CD4-positive, CD25-positive, alpha-beta regulatory T cell (primary cell): ENCODE measurements around the gene MT1G. TPM values are rescaled to one million over a fixed set of nuclear protein-coding genes. Genes with fewer than 3 reads are reported as not detected.
"Not testable (repeated sequence)": the region's sequence is repeated elsewhere in the genome, so short reads cannot be mapped to it uniquely, and the experiment has no call there.

ENCODE experiments used
- ATAC-seq, 2 donors: fragments of 150-1000 bp; cut with Tn5 transposase; one replicate each; pipeline ENCODE4 v1.10.0; 2021; ENCODE audit warnings: low read depth in 2 of 2, moderate number of reproducible peaks in 2 of 2, moderate library complexity in 1 of 2
- DNase-seq, 3 donors: peaks; one replicate each; pipeline versions ENCODE4 v3.0.0 to v3.0.0-alpha.2; 2012 to 2022; ENCODE audit warnings: mixed read lengths in 1 of 3
- H3K27ac ChIP-seq: one replicate; pipeline ENCODE4 v1.7.0; 2013; ENCODE audit warnings: mild to moderate bottlenecking, low read length; ENCODE audit not compliant: insufficient read depth, poor library complexity, severe bottlenecking
- H3K27me3 ChIP-seq: one replicate; pipeline ENCODE4 v1.7.0; 2013; ENCODE audit warnings: low read length; ENCODE audit not compliant: control insufficient read depth, insufficient read depth
- H3K36me3 ChIP-seq: one replicate; pipeline ENCODE4 v1.7.0; 2013; ENCODE audit warnings: mild to moderate bottlenecking, low read length, moderate library complexity; ENCODE audit not compliant: control insufficient read depth, insufficient read depth
- H3K4me1 ChIP-seq: 2 replicates; pipeline ENCODE4 v1.7.0; 2013; ENCODE audit warnings: mild to moderate bottlenecking, low read length; ENCODE audit not compliant: insufficient read depth, control insufficient read depth, poor library complexity, severe bottlenecking
- H3K4me3 ChIP-seq: one replicate; pipeline ENCODE4 v1.7.0; 2013; ENCODE audit warnings: low read depth, mild to moderate bottlenecking, low read length, moderate library complexity
- H3K9me3 ChIP-seq, 2 experiments: 1 replicate in 1 of 2; 2 replicates in 1 of 2; pipeline ENCODE4 v1.7.0; 2013; ENCODE audit warnings: low read length in 2 of 2, mild to moderate bottlenecking in 1 of 2, moderate library complexity in 1 of 2; ENCODE audit not compliant: control insufficient read depth in 2 of 2
- H3K27ac Mint-ChIP-seq, 3 donors: one replicate each; pipeline ENCODE4 v1.8.0; 2020 to 2022; ENCODE audit warnings: mild to moderate bottlenecking in 3 of 3, mixed read lengths in 3 of 3, moderate library complexity in 2 of 3
- H3K27me3 Mint-ChIP-seq: one replicate; pipeline ENCODE4 v1.8.0; 2022; ENCODE audit warnings: mild to moderate bottlenecking, mixed read lengths
- H3K36me3 Mint-ChIP-seq: one replicate; pipeline ENCODE4 v1.8.0; 2020; ENCODE audit warnings: mixed read lengths
- H3K4me1 Mint-ChIP-seq, 4 donors: one replicate each; pipeline ENCODE4 v1.8.0; 2020 to 2022; ENCODE audit warnings: mixed read lengths in 4 of 4, mild to moderate bottlenecking in 1 of 4
- H3K4me3 Mint-ChIP-seq, 4 donors: one replicate each; pipeline ENCODE4 v1.8.0; 2020 to 2022; ENCODE audit warnings: mild to moderate bottlenecking in 4 of 4, mixed read lengths in 4 of 4, moderate library complexity in 3 of 4
- H3K9me3 Mint-ChIP-seq, 7 donors: one replicate each; pipeline ENCODE4 v1.8.0; 2020 to 2022; ENCODE audit warnings: mixed read lengths in 7 of 7, mild to moderate bottlenecking in 3 of 7, moderate library complexity in 2 of 7
- polyA plus RNA-seq, 4 donors: library from polyadenylated mRNA; unstranded; fragments of 300-500 nt; fragmentation: Illumina TruSeq; gene quantifications; one replicate each; pipeline ENCODE4 v1.2.3, GENCODE V29; 2021
- total RNA-seq: library from RNA; stranded (reverse); gene quantifications from one replicate; pipeline ENCODE4 v1.2.3, GENCODE V29; 2022

MT1G gene
- total and polyA plus RNA-seq, 5 donors from 2014 or later: not detected

DNA sequence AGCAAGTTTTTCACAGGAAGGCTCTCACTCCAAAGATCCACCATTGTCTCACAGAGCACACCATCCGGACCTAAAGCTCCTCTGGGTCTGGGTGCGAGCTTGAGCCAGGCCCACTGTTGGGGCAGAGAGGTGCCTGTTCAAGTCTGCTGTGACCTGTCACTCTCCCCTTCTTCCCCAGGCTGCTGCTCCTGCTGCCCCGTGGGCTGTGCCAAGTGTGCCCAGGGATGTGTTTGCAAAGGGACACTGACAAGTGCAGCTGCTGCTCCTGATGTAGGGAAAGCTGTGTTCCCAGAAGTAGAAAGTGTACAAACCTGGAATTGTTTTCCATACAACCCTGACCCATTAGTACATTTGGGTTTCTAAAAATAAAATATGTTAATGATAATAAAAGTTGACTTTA is 9.6 kb upstream of the MT1G start:
- H3K4me3 ChIP-seq: no peak overlapping the region
- DNase-seq: no peak
- Mint-ChIP-seq H3K36me3 (no peaks in the 10 kb centered on the region), H3K4me1 (peaks cover 0 to 34% (median 14%) of the 10 kb centered on the region in 4 donors), H3K27ac (no peak overlapping the region), H3K27me3 (peaks cover 33% of the 10 kb centered on the region), H3K9me3 (peaks cover 0 to 2% (median 0%) of the 10 kb centered on the region in 7 donors), H3K4me3 (no peak overlapping the region)
- H3K4me1 ChIP-seq: peaks cover 19% of the 10 kb centered on the region
- ATAC-seq: no peak
- H3K9me3 ChIP-seq: no peaks in the 10 kb centered on the region
- H3K36me3 ChIP-seq: no peaks in the 10 kb centered on the region
- peaks cover 5% of the 10 kb centered on the region for H3K27me3 ChIP-seq
- no peak overlapping the region for H3K27ac ChIP-seq

DNA sequence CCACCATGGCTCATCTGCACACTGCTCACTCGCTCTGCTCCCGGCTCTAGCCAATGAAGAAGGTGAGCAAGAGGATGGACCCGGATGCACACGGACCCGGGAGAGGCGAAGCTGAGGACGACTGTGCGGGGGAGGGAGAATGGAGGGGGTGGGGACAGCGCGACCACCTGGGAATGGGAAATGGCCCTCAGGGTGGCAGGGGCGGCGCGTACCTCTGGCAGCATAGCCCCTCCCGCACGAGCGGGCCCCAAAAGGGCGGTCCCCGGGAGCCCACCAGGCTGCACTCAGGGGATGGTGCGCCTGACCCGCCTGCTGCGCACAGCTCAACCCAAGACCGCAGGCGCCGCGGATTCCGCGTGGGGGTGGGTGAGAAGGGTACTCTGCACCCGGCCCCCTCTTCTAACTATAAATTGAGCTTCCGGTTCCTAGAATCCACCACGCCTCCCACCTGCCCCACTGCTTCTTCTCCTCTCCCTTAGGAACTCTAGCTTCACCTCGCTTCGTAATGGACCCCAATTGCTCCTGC is 7.9 kb upstream of the MT1G start:
- H3K27ac Mint-ChIP-seq: peak overlapping the region in 2 of 3 donors; percentile 55 to 90
- H3K9me3 Mint-ChIP-seq: no peaks in the 10 kb centered on the region
- peak; percentile 17 to 72 (median 33) for DNase-seq
- peaks cover 50% of the 10 kb centered on the region for H3K27me3 Mint-ChIP-seq
- peaks cover 7% of the 10 kb centered on the region for H3K4me1 ChIP-seq
- H3K27me3 ChIP-seq: peaks cover 14% of the 10 kb centered on the region
- no peaks in the 10 kb centered on the region for H3K9me3 ChIP-seq
- no peaks in the 10 kb centered on the region for H3K36me3 Mint-ChIP-seq
- no peak overlapping the region for H3K27ac ChIP-seq
- no peak overlapping the region for H3K4me3 ChIP-seq
- no peaks in the 10 kb centered on the region for H3K36me3 ChIP-seq
- ATAC-seq: peak; percentile 71 to 78
- peak overlapping the region; percentile 21 to 84 (median 62) for H3K4me3 Mint-ChIP-seq
- H3K4me1 Mint-ChIP-seq: peaks cover 0 to 23% (median 6%) of the 10 kb centered on the region in 4 donors

DNA sequence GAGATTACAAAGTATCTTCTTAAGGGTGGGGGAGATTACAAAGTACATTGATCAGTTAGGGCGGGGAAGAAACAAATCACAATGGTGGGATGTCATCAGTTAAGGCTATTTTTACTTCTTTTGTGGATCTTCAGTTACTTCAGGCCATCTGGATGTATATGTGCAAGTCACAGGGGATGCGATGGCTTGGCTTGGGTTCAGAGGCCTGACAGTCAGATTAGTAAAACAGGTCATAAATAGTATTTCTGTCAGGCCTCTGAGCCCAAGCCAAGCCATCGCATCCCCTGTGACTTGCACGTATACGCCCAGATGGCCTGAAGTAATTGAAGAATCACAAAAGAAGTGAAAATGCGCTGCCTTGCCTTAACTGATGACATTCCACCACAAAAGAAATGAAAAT is 6.7 kb upstream of the MT1G start:
- H3K27ac Mint-ChIP-seq, H3K9me3 ChIP-seq, H3K9me3 Mint-ChIP-seq, ATAC-seq, H3K36me3 Mint-ChIP-seq, H3K36me3 ChIP-seq, DNase-seq, H3K4me3 ChIP-seq, H3K4me1 ChIP-seq, H3K27ac ChIP-seq: not testable (repeated sequence)
- Mint-ChIP-seq H3K4me3 (peak overlapping the region in 1 of 4 donors; percentile 55), H3K27me3 (peaks cover 61% of the 10 kb centered on the region), H3K4me1 (peaks cover 0 to 29% (median 6%) of the 10 kb centered on the region in 4 donors)
- peaks cover 22% of the 10 kb centered on the region for H3K27me3 ChIP-seq

DNA sequence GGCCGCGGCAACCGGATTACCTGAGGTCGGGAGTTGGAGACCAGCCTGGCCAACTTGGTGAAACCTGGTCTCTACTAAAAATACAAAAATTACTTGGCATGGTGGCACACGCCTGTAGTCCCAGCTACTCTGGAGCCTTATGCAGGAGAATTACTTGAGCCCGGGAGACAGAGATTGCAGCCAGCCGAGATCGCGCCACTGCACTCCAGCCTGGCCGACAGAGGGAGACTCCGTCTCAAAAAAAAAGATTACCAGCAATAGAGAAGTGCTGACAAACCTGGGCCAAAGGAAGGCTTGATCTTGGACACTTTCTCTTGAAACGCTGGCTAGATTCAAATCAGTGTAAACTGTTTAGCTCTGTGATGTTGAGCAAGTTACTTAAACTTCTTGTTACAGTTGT is 6.1 kb upstream of the MT1G start:
- no peaks in the 10 kb centered on the region for H3K9me3 Mint-ChIP-seq
- H3K4me3 ChIP-seq: no peak overlapping the region
- no peaks in the 10 kb centered on the region for H3K9me3 ChIP-seq
- no peak overlapping the region for H3K27ac Mint-ChIP-seq
- peak overlapping the region in 1 of 4 donors; percentile 33 for H3K4me3 Mint-ChIP-seq
- peaks cover 1% of the 10 kb centered on the region for H3K36me3 Mint-ChIP-seq
- peaks cover 0 to 34% (median 6%) of the 10 kb centered on the region in 4 donors for H3K4me1 Mint-ChIP-seq
- H3K27ac ChIP-seq: no peak overlapping the region
- DNase-seq (peak in 2 of 3 donors; percentile 36 to 56), ATAC-seq (peak in 1 of 2 donors; percentile 49)
- H3K27me3 Mint-ChIP-seq: peaks cover 68% of the 10 kb centered on the region
- H3K4me1 ChIP-seq: peaks cover 13% of the 10 kb centered on the region
- no peaks in the 10 kb centered on the region for H3K36me3 ChIP-seq
- H3K27me3 ChIP-seq: peaks cover 26% of the 10 kb centered on the region

DNA sequence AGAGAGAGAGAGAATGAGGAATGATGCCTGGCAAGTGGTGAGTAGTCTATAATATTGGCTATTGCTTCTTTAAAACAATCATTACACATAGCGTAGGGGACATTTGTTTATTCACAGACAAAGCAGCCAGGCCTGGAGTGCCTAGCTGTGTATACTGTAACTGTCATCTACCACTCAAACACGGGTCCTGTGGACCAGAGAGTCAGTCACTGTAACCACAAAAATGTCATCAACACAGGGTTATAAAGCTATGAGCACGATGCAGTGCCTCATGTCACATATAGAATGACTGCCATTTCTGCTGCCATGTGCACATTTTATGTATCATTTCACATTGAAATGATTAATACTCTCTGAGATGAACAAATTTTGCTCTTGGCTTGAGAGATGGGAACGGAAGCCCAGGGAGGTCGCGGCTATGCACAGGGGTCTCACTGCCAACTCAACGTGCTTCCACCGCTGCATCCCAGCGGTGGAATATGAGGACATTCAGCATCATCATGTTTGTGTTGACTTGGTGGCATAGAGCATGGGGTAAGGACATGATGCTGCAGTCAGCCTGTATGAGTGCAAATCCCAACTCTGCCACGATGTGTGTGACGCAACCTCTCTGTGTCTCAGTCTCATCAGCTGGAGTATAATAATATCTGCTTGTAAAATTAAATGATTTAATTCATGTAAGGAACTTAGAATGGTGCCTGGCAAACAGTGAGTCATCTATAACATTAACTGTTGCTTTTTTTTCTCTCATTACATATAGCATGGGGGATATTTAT is 5.1 kb upstream of the MT1G start:
- H3K36me3 Mint-ChIP-seq: peaks cover 6% of the 10 kb centered on the region
- peak overlapping the region in 2 of 3 donors; percentile 58 to 72 for H3K27ac Mint-ChIP-seq
- peaks cover 0 to 43% (median 13%) of the 10 kb centered on the region in 4 donors for H3K4me1 Mint-ChIP-seq
- H3K9me3 Mint-ChIP-seq: no peaks in the 10 kb centered on the region
- H3K4me3 Mint-ChIP-seq: peak overlapping the region in 1 of 4 donors; percentile 9
- Histone ChIP-seq H3K4me1 (peaks cover 15% of the 10 kb centered on the region), H3K9me3 (no peaks in the 10 kb centered on the region), H3K27ac (no peak overlapping the region), H3K36me3 (no peaks in the 10 kb centered on the region), H3K4me3 (no peak overlapping the region), H3K27me3 (peaks cover 34% of the 10 kb centered on the region)
- peaks cover 76% of the 10 kb centered on the region for H3K27me3 Mint-ChIP-seq
- ATAC-seq (no peak), DNase-seq (no peak)

DNA sequence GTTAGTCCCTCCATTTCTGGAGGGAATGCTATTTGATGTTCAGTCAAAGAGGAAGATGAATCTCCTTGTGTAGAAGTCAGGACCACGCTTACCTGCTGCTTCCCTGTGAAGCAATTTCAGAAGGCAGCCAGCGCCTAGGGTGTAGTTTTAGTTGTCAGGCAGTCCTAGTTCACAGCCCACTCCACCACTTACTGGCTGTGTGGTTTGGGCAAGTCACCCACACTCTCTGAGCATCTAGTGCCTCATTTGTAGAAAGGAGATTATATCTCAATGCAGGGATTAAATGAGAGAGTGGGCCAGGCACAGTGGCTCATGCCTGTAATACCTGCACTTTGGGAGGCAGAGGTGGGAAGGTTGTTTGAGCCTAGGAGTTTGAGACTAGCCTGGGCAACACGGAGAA is 4.3 kb upstream of the MT1G start:
- Histone ChIP-seq H3K4me1 (peaks cover 21% of the 10 kb centered on the region), H3K27me3 (peaks cover 37% of the 10 kb centered on the region)
- H3K4me3 Mint-ChIP-seq: peak overlapping the region in 1 of 4 donors; percentile 9
- H3K27ac ChIP-seq, H3K9me3 ChIP-seq, ATAC-seq, H3K36me3 Mint-ChIP-seq, H3K9me3 Mint-ChIP-seq, DNase-seq, H3K4me3 ChIP-seq, H3K36me3 ChIP-seq: not testable (repeated sequence)
- peak overlapping the region in 2 of 3 donors; percentile 58 to 72 for H3K27ac Mint-ChIP-seq
- peaks cover 76% of the 10 kb centered on the region for H3K27me3 Mint-ChIP-seq
- H3K4me1 Mint-ChIP-seq: peaks cover 0 to 46% (median 13%) of the 10 kb centered on the region in 4 donors

DNA sequence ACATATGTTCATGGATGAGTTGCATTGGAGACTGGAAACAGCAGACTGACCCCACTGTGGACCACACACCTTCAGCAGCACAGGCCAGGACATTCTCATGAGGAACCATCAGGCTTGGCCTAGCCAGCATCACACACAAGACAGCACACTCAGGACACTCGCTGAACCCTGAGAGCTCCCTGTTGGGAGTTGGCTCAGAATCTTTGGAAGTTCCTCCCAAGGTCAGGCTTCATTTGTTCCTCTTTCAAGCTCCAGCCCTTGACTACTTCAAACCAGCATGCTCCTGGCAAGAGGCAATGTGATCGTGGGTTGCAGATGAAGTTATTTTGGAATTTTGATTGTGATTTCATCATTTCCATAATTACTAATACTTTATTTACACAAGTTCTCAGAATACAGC is 3.8 kb upstream of the MT1G start:
- H3K36me3 ChIP-seq, H3K9me3 Mint-ChIP-seq, H3K9me3 ChIP-seq, H3K36me3 Mint-ChIP-seq, ATAC-seq, DNase-seq, H3K4me3 Mint-ChIP-seq, H3K4me3 ChIP-seq, H3K27ac ChIP-seq, H3K27ac Mint-ChIP-seq: not testable (repeated sequence)
- Histone ChIP-seq H3K4me1 (peaks cover 21% of the 10 kb centered on the region), H3K27me3 (peaks cover 37% of the 10 kb centered on the region)
- Mint-ChIP-seq H3K27me3 (peaks cover 76% of the 10 kb centered on the region), H3K4me1 (peaks cover 0 to 46% (median 13%) of the 10 kb centered on the region in 4 donors)

DNA sequence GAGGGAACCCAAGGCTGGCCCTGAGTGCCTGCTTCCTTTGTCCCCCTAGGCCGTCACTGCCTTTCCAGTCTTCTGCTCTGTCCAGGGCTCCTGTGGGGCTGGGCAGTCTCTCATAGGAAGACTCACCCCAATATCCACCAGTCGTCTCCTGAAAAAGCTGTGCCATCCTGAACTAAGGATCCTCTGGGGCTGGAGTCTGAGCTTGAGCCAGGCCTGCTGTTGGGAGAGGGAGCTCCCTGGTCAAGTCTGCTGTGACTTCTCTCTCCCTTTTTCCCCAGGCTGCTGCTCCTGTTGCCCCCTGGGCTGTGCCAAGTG is 2.7 kb upstream of the MT1G start:
- Mint-ChIP-seq H3K36me3 (peaks cover 10% of the 10 kb centered on the region), H3K4me1 (peaks cover 0 to 37% (median 11%) of the 10 kb centered on the region in 4 donors), H3K27ac (no peak overlapping the region), H3K9me3 (peaks cover 0 to 1% (median 0%) of the 10 kb centered on the region in 7 donors), H3K27me3 (peaks cover 72% of the 10 kb centered on the region), H3K4me3 (no peak overlapping the region)
- no peak overlapping the region for H3K4me3 ChIP-seq
- no peaks in the 10 kb centered on the region for H3K9me3 ChIP-seq
- ATAC-seq (no peak), DNase-seq (no peak)
- H3K27me3 ChIP-seq: peaks cover 37% of the 10 kb centered on the region
- no peak overlapping the region for H3K27ac ChIP-seq
- H3K36me3 ChIP-seq: no peaks in the 10 kb centered on the region
- H3K4me1 ChIP-seq: peaks cover 15% of the 10 kb centered on the region
